K562 (cell line): ENCODE measurements around the gene ANAPC10. TPM values are rescaled to one million over a fixed set of nuclear protein-coding genes. Genes with fewer than 3 reads are reported as not detected.

ENCODE experiments used
- ATAC-seq: fragments of 200-7000 bp; cut with Tn5 transposase; 3 replicates; pipeline ENCODE4 v1.9.1; 2020; ENCODE audit warnings: moderate library complexity
- BruUV-seq: library from RNA; stranded (reverse); fragments of 400-500 nt; replicated peaks from 2 replicates; lab custom pipeline; 2021; lab: Mats Ljungman, UMichigan
- CTCF ChIA-PET: fragments of 300-600 bp; formaldehyde crosslinking; extraction: SDS; loops from one replicate; lab custom pipeline; 2021; ENCODE audit warnings: low intra/inter-chr PET ratio; lab: Yijun Ruan, JAX
- POLR2A ChIA-PET: fragments of 300-600, 350-650 bp; sonication (Branson Sonifier 250); formaldehyde crosslinking; extraction: SDS; loops from one replicate; lab custom pipeline; 2021; ENCODE audit warnings: antibody characterized with exemption, inconsistent platforms; lab: Yijun Ruan, JAX
- DNase-seq, 4 experiments: peaks; one replicate each; pipeline versions ENCODE4 v3.0.0 to v3.0.0-alpha.2; 2011 to 2018; ENCODE audit warnings: low spot score in 3 of 4, mixed read lengths in 3 of 4; ENCODE audit errors: extremely low read depth in 1 of 4
- FAIRE-seq: peaks from 2 replicates; lab custom pipeline; 2011; peaks lifted over from hg19 to GRCh38; lab: Jason Lieb, UNC
- H2AFZ ChIP-seq: 2 replicates; pipeline ENCODE4 v1.6.0; 2011; ENCODE audit warnings: low read depth, low read length, control low read depth, inconsistent platforms
- H3K27ac ChIP-seq: fragments of 200-600 bp; 3 replicates; pipeline ENCODE4 v1.8.0; 2011; ENCODE audit warnings: low read depth, mild to moderate bottlenecking, control low read depth, inconsistent platforms, low read length, moderate library complexity, mixed read lengths; ENCODE audit errors: extremely low read depth
- H3K27me3 ChIP-seq, 2 experiments: fragments of 300-600 bp in 1 of 2; 2 replicates in 1 of 2; 3 replicates in 1 of 2; pipeline versions ENCODE4 v1.6.0 to v1.8.0; 2011; ENCODE audit warnings: inconsistent platforms in 2 of 2, low read length in 2 of 2, mild to moderate bottlenecking in 1 of 2, mixed read lengths in 1 of 2, moderate library complexity in 1 of 2; ENCODE audit not compliant: control insufficient read depth in 2 of 2, insufficient read depth in 2 of 2
- H3K36me3 ChIP-seq: fragments of 300-600 bp; 3 replicates; pipeline ENCODE4 v1.8.0; 2011; ENCODE audit warnings: mild to moderate bottlenecking, low read length, inconsistent platforms; ENCODE audit not compliant: control insufficient read depth, insufficient read depth
- H3K4me1 ChIP-seq, 2 experiments: fragments of 200-600 bp in 1 of 2; replicated peaks in 1 of 2; 2 replicates in 1 of 2; 3 replicates in 1 of 2; pipeline versions ENCODE4 v1.5.1 to v1.8.0; 2011; ENCODE audit warnings: inconsistent platforms in 2 of 2, low read length in 2 of 2, mild to moderate bottlenecking in 1 of 2, mixed read lengths in 1 of 2, moderate library complexity in 1 of 2; ENCODE audit not compliant: control insufficient read depth in 2 of 2, insufficient read depth in 2 of 2
- H3K4me2 ChIP-seq: 2 replicates; pipeline ENCODE4 v1.6.1; 2011; ENCODE audit warnings: low read length, control low read depth, inconsistent platforms, mixed read lengths; ENCODE audit not compliant: insufficient read depth
- H3K4me3 ChIP-seq: fragments of 200-600 bp; sonication (generic), shearing (Covaris generic); 2 replicates; pipeline ENCODE4 v1.5.1; 2016; ENCODE audit warnings: control low read depth, inconsistent platforms
- H3K79me2 ChIP-seq: fragments of 200-600 bp; 3 replicates; pipeline ENCODE4 v1.8.0; 2011; ENCODE audit warnings: low read length, inconsistent platforms; ENCODE audit not compliant: control insufficient read depth, insufficient read depth
- H3K9ac ChIP-seq, 2 experiments: 2 replicates each; pipeline versions ENCODE4 v1.6.0 to v1.6.1; 2011; ENCODE audit warnings: low read depth in 2 of 2, low read length in 2 of 2, control low read depth in 1 of 2, inconsistent platforms in 1 of 2, mild to moderate bottlenecking in 1 of 2, mixed read lengths in 1 of 2; ENCODE audit not compliant: insufficient read depth in 1 of 2
- H3K9me1 ChIP-seq: one replicate; pipeline ENCODE4 v1.6.0; 2011; ENCODE audit warnings: inconsistent platforms, mild to moderate bottlenecking, low read length, moderate library complexity; ENCODE audit not compliant: control insufficient read depth, insufficient read depth
- H3K9me3 ChIP-seq: replicated peaks from 2 replicates; pipeline ENCODE4 v1.5.1; 2011; ENCODE audit warnings: low read depth, low read length, inconsistent platforms; ENCODE audit not compliant: control insufficient read depth, insufficient read depth
- H4K20me1 ChIP-seq: replicated peaks from 2 replicates; pipeline ENCODE4 v1.6.1; 2011; ENCODE audit warnings: low read length, inconsistent platforms, mixed read lengths; ENCODE audit not compliant: control insufficient read depth, insufficient read depth
- NR1H2 ChIP-seq: sonication (generic); formaldehyde crosslinking; IDR thresholded peaks from 2 replicates; pipeline ENCODE4 v1.4.0; 2020; ENCODE audit warnings: mild to moderate bottlenecking, missing genetic modification reagents
- WGBS: fragments of 100-300 bp; shearing (Covaris generic); methylation state at CpG from one replicate; pipeline ENCODE4 v1.1.6; 2016; ENCODE audit warnings: low coverage, mixed read lengths; ENCODE audit not compliant: insufficient coverage; ENCODE audit errors: missing lambda C conversion rate; 5-methylcytosine and 5-hydroxymethylcytosine counted together
- in situ Hi-C: fragments of 300-500 bp; cut with MboI; formaldehyde crosslinking; loops from 4 replicates; pipeline ENCODE4 v1.15.0; 2018; ENCODE audit warnings: inconsistent platforms, mixed read lengths
- intact Hi-C: fragments of 100-400 bp; cut with micrococcal nuclease; formaldehyde crosslinking; loops from 2 replicates; pipeline ENCODE4 v1.14.2; 2022
- polyA plus RNA-seq, 8 experiments: library from polyadenylated mRNA; depleted of rRNA in 4 of 8; stranded (reverse) in 5 of 8; unstranded in 3 of 8; fragments of >200 nt; fragmentation: Nextera tagmentation in 2 of 8; fragmentation: Illumina TruSeq in 1 of 8; extraction: Ambion mirVana in 2 of 8; extraction: Trizol in 1 of 8; gene quantifications; 2 replicates each; pipeline versions ENCODE4 v1.2.1 to v1.2.3, GENCODE V29; 2011 to 2014; ENCODE audit warnings: inconsistent platforms in 1 of 8, missing spikeins in 1 of 8
- total RNA-seq, 7 experiments: library from RNA; depleted of rRNA in 6 of 7; stranded (reverse); fragments of >200 nt in 6 of 7; fragmentation: Illumina TruSeq in 2 of 7; extraction: Trizol in 2 of 7; gene quantifications; 2 replicates each; pipeline versions ENCODE4 v1.2.1 to v1.2.3, GENCODE V29; 2011 to 2021; ENCODE audit warnings: low replicate concordance in 1 of 7
- TF ChIP-seq, protein P1 (sequence below): fragments of 250-450 bp; sonication (Bioruptor Pico); IDR thresholded peaks from 2 replicates; pipeline ENCODE4 v1.9.0; 2021; ENCODE audit warnings: mild to moderate bottlenecking
- TF ChIP-seq, protein P2 (sequence below): IDR thresholded peaks from 2 replicates; pipeline ENCODE4 v1.6.1; 2011; ENCODE audit warnings: borderline replicate concordance, low read depth, mild to moderate bottlenecking, moderate library complexity, low read length; ENCODE audit not compliant: insufficient read depth, poor library complexity, severe bottlenecking

The ANAPC10 gene
- total and polyA plus RNA-seq, 9 of the 15 experiments (the other 6 are each of a cell fraction or from before 2014, with no cell fraction given) = 31.0 to 96.2 (median 60.3) TPM

DNA sequence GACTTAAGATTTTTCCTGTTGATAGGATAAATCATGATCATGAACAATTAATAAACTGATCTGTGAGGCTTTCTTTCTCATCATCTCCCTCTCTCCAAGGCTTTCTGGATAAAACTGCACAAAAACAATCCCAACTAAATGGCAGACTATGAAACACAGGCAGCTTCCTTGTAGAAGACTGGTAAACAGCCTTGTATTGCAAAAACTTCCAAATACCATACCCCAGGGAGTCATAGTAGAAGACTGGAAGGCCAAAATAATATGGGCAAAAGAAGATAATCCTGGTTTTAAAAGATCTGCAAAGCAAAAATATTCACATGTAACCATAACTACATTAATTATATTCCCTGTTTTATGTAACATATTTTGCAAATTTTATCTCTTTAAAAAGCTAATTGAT lies 113.0 kb downstream of the ANAPC10 start (continued):
- TF ChIP-seq, protein P1, sequence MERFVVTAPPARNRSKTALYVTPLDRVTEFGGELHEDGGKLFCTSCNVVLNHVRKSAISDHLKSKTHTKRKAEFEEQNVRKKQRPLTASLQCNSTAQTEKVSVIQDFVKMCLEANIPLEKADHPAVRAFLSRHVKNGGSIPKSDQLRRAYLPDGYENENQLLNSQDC = no peak
- TF ChIP-seq, protein P2, sequence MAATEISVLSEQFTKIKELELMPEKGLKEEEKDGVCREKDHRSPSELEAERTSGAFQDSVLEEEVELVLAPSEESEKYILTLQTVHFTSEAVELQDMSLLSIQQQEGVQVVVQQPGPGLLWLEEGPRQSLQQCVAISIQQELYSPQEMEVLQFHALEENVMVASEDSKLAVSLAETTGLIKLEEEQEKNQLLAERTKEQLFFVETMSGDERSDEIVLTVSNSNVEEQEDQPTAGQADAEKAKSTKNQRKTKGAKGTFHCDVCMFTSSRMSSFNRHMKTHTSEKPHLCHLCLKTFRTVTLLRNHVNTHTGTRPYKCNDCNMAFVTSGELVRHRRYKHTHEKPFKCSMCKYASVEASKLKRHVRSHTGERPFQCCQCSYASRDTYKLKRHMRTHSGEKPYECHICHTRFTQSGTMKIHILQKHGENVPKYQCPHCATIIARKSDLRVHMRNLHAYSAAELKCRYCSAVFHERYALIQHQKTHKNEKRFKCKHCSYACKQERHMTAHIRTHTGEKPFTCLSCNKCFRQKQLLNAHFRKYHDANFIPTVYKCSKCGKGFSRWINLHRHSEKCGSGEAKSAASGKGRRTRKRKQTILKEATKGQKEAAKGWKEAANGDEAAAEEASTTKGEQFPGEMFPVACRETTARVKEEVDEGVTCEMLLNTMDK = no peak
- TF ChIP-seq, all 486 proteins: peak for 0

DNA sequence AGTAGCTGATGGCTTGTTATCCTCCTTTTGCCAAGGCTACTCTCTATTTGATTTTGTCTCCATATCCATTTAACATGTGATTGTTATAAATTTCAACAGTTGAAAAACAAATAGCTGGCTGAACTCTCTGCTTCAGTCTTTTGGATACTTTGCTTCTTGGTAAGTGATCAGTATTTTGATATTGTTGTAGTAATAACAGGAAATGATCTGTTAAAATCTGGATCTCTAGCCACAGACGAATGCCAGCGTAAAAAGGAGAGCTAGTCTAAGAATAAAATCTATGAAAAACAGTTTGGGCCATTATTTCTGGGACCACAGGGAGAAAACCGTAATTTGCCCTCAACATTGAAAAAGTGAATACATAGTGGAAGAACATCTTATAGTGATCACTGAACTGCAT lies 113.8 kb downstream of the ANAPC10 start:
- no peaks in the 10 kb centered on the region for H4K20me1 ChIP-seq
- no peak for ATAC-seq
- no peaks in the 10 kb centered on the region for H3K79me2 ChIP-seq
- no TSS peak for BruUV-seq
- H3K4me1 ChIP-seq = no peaks in the 10 kb centered on the region
- DNase-seq = no peak
- H3K36me3 ChIP-seq = no peaks in the 10 kb centered on the region
- H3K27me3 ChIP-seq = no peaks in the 10 kb centered on the region
- no peak overlapping the region for H3K4me2 ChIP-seq
- no peaks in the 10 kb centered on the region for H3K9me1 ChIP-seq
- POLR2A ChIA-PET = no interaction called here
- CTCF ChIA-PET = interaction anchor here (0.7 kb wide), 1 partner anchor 333 kb away, joined by 3 read pairs; no protein-coding TSS in a partner anchor
- no peak overlapping the region for H3K9ac ChIP-seq
- no peak overlapping the region for H3K27ac ChIP-seq
- TF ChIP-seq NR1H2 = no peak
- TF ChIP-seq, all 486 proteins: peak for 0
- FAIRE-seq = no peak
- Histone ChIP-seq H2AFZ (no peak overlapping the region), H3K9me3 (no peaks in the 10 kb centered on the region), H3K4me3 (no peak overlapping the region)
- intact Hi-C loops (no loop called here), in situ Hi-C loops (no loop called here)
- 16% methylated on average over 3 of the region's 3 CpGs for WGBS
